ENCODE data around the gene FKBP3. TPM values are rescaled to one million over a fixed set of nuclear protein-coding genes. Genes with fewer than 3 reads are reported as not detected.

FKBP3 gene
- total RNA-seq, 1 donor from 2014 or later, result 50.2 TPM

DNA sequence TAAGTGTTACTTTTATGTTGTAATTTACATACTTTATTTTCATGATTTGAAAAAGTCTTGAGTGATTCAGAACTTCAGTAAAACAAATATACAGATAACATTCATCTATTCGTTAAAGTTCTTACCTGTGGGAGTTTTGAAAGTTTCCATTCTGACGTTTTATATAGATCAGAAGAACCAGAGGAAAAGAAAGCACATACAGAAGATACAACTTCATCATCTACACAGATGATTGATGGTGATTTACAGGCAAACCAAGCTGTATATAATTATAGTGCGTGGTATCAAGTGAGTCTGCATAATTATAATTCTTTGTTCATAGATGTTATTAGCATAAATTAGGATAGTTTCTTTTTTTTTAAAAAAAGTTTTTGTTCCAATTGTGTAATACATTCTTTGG, 20.0 kb downstream of the FKBP3 start:
- Mint-ChIP-seq H3K4me3 (ENCODE audit: unreplicated experiment) (no peak overlapping the region), H3K4me1 (ENCODE audit: unreplicated experiment) (no peaks in the 10 kb centered on the region), H3K27me3 (ENCODE audit: unreplicated experiment) (no peaks in the 10 kb centered on the region), H3K9me3 (ENCODE audit: unreplicated experiment) (no peaks in the 10 kb centered on the region), H3K27ac (ENCODE audit: unreplicated experiment) (no peak overlapping the region), H3K36me3 (ENCODE audit: unreplicated experiment) (peaks cover 41% of the 10 kb centered on the region)
- DNase-seq (ENCODE audit: extremely low spot score, unreplicated experiment), result no peak
- TF ChIP-seq, protein P1, sequence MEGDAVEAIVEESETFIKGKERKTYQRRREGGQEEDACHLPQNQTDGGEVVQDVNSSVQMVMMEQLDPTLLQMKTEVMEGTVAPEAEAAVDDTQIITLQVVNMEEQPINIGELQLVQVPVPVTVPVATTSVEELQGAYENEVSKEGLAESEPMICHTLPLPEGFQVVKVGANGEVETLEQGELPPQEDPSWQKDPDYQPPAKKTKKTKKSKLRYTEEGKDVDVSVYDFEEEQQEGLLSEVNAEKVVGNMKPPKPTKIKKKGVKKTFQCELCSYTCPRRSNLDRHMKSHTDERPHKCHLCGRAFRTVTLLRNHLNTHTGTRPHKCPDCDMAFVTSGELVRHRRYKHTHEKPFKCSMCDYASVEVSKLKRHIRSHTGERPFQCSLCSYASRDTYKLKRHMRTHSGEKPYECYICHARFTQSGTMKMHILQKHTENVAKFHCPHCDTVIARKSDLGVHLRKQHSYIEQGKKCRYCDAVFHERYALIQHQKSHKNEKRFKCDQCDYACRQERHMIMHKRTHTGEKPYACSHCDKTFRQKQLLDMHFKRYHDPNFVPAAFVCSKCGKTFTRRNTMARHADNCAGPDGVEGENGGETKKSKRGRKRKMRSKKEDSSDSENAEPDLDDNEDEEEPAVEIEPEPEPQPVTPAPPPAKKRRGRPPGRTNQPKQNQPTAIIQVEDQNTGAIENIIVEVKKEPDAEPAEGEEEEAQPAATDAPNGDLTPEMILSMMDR (IDR thresholded peaks at IDR 0.05), result no peak

DNA sequence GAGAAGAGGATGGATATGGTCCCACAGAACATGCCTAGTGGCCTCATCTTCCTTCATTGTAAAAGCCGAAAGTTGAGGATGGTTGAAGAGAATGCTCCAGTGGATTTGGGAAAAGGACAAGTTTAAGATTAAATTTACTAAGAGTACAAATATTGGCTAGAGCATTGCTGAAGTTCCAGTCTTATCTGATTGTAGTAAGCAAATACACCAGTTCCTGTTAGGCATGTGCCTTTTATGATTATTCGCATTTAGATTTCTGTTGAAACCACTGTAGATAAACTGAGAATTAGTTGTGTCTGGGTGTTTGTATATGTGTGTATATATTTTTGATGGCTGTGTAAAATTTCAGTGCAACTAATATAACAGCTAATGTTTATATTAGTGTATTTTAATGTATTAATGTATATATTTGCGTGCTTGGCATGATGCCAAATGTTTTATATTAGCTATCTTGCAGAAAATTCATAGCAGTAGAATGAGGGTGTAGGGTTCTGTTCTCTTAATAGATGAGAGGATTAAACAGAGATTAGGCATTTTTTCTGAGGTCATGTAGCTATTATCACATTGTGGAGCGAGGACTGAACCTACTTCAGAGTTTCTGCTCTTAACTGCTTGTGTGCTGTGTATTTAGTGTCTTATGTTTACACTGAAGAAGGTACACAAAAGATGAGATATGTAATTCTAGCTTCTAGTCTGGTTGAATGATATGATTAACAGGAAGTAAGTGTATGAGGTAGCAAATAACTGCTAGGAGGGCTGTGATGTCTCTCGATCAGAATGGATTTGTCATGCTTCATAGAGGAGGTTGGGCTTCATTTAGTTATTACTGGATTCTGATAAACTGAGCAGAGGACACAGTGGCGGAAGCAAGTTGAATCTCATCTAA, 21.1 kb downstream of the FKBP3 start:
- DNase-seq (ENCODE audit: extremely low spot score, unreplicated experiment), result no peak
- TF ChIP-seq, protein P1 (IDR thresholded peaks at IDR 0.05), result no peak
- peak overlapping the region; percentile 24 for H3K27ac Mint-ChIP-seq (ENCODE audit: unreplicated experiment)
- no peaks in the 10 kb centered on the region for H3K27me3 Mint-ChIP-seq (ENCODE audit: unreplicated experiment)
- peaks cover 46% of the 10 kb centered on the region for H3K36me3 Mint-ChIP-seq (ENCODE audit: unreplicated experiment)
- no peaks in the 10 kb centered on the region for H3K4me1 Mint-ChIP-seq (ENCODE audit: unreplicated experiment)
- no peak overlapping the region for H3K4me3 Mint-ChIP-seq (ENCODE audit: unreplicated experiment)
- H3K9me3 Mint-ChIP-seq (ENCODE audit: unreplicated experiment), result no peaks in the 10 kb centered on the region

DNA sequence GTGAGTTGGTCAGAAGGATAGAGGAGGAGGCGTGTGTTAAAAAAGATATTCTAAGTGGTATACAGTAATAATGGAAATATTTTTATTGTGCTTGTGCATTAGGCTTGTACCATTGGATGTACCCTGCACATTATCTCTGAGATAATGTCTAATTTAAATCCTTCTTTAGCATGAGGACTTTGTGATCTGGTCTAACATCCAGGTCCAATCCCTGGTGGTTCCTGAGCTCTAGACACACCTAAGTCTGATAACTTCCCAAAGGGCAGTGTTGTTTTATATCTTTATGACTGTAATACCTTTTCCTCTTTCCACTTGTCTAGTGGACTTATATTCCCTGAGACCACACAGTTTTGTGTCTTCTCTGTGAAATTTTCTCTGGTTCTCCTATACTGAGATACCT, 29.7 kb downstream of the FKBP3 start:
- peaks cover 42% of the 10 kb centered on the region for H3K36me3 Mint-ChIP-seq (ENCODE audit: unreplicated experiment)
- DNase-seq (ENCODE audit: extremely low spot score, unreplicated experiment), result no peak
- H3K4me1 Mint-ChIP-seq (ENCODE audit: unreplicated experiment), result no peaks in the 10 kb centered on the region
- H3K27ac Mint-ChIP-seq (ENCODE audit: unreplicated experiment), result no peak overlapping the region
- TF ChIP-seq, protein P1 (IDR thresholded peaks at IDR 0.05), result no peak
- H3K9me3 Mint-ChIP-seq (ENCODE audit: unreplicated experiment), result no peaks in the 10 kb centered on the region
- no peak overlapping the region for H3K4me3 Mint-ChIP-seq (ENCODE audit: unreplicated experiment)
- no peaks in the 10 kb centered on the region for H3K27me3 Mint-ChIP-seq (ENCODE audit: unreplicated experiment)

DNA sequence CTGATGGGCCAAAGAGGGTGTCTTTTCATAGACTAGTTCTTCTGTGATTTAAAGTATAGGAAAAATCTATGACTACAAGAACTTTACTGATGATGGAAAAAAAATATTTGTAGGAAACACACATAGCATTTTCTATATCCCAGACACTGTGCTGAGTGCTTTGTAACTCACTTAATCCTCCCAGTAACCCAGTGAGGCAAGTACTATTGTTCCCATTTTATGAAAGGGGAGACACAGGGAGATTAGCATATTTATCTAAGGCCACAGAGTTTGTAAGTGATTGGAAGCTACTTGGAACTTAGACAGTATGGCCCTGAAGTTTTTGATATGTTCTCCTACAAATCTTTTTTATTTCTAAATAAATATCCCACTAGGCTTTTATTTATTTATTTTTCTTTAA, 30.5 kb downstream of the FKBP3 start:
- Mint-ChIP-seq H3K36me3 (ENCODE audit: unreplicated experiment) (peaks cover 44% of the 10 kb centered on the region), H3K9me3 (ENCODE audit: unreplicated experiment) (no peaks in the 10 kb centered on the region)

DNA sequence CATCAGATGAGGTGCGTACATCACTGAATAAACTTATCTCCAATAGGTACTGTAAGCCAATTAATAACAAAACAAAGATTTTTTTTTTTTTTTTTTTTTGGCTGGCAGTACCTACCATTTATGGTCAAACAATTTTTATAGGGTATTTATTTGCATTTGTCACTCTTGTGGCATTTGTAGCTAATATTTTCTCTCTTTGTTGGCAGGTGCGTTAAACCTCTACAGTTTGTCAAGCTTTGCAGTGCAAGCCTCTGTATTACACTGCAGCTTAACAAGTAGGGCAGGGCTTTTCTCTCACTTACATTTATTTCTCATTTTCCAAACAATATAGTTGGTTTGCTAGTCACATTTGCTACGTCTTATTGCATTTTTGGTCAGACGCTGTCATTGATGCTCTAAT, 38.1 kb downstream of the FKBP3 start:
- Mint-ChIP-seq H3K4me1 (ENCODE audit: unreplicated experiment) (peaks cover 6% of the 10 kb centered on the region), H3K27ac (ENCODE audit: unreplicated experiment) (no peak overlapping the region), H3K36me3 (ENCODE audit: unreplicated experiment) (peaks cover 48% of the 10 kb centered on the region), H3K27me3 (ENCODE audit: unreplicated experiment) (no peaks in the 10 kb centered on the region), H3K9me3 (ENCODE audit: unreplicated experiment) (no peaks in the 10 kb centered on the region), H3K4me3 (ENCODE audit: unreplicated experiment) (no peak overlapping the region)
- TF ChIP-seq, protein P1 (IDR thresholded peaks at IDR 0.05), result no peak
- no peak for DNase-seq (ENCODE audit: extremely low spot score, unreplicated experiment)

More for the DNA sequence above, 30.5 kb downstream of the FKBP3 start:
- Mint-ChIP-seq H3K27me3 (ENCODE audit: unreplicated experiment) (no peaks in the 10 kb centered on the region), H3K4me3 (ENCODE audit: unreplicated experiment) (no peak overlapping the region), H3K4me1 (ENCODE audit: unreplicated experiment) (no peaks in the 10 kb centered on the region), H3K27ac (ENCODE audit: unreplicated experiment) (no peak overlapping the region)
- TF ChIP-seq, protein P1 (IDR thresholded peaks at IDR 0.05), result no peak
- DNase-seq (ENCODE audit: extremely low spot score, unreplicated experiment), result no peak

Measured in osteocyte (in vitro differentiated cells).